MCF 10A (cell line): ENCODE measurements around the gene RGL2. TPM values are rescaled to one million over a fixed set of nuclear protein-coding genes. Genes with fewer than 3 reads are reported as not detected.
A peak's percentile ranks its signal among the peaks of the same experiment; 100 is the strongest.

ENCODE experiments used
- BruUV-seq: library from RNA; stranded (reverse); fragments of 400-500 nt; replicated peaks from 2 replicates; lab custom pipeline; 2021; lab: Mats Ljungman, UMichigan
- CTCF ChIA-PET: fragments of 300-600 bp; sonication (Branson Sonifier 250); formaldehyde crosslinking; extraction: SDS; loops from one replicate; lab custom pipeline; 2021; ENCODE audit warnings: antibody characterized with exemption, inconsistent platforms; lab: Yijun Ruan, JAX
- POLR2A ChIA-PET: fragments of 300-600, 350-650 bp; sonication (Branson Sonifier 250); formaldehyde crosslinking; extraction: SDS; loops from one replicate; lab custom pipeline; 2020; ENCODE audit warnings: antibody characterized with exemption, inconsistent platforms; lab: Yijun Ruan, JAX
- DNase-seq: peaks from one replicate; pipeline ENCODE4 v3.0.0-alpha.2; 2018; ENCODE audit not compliant: unreplicated experiment
- H3K27ac Mint-ChIP-seq: one replicate; pipeline ENCODE4 v1.8.0; 2022; ENCODE audit warnings: mild to moderate bottlenecking, low read depth, mixed read lengths; ENCODE audit not compliant: unreplicated experiment
- H3K27me3 Mint-ChIP-seq: one replicate; pipeline ENCODE4 v1.8.0; 2022; ENCODE audit warnings: mixed read lengths; ENCODE audit not compliant: insufficient read depth, unreplicated experiment
- H3K36me3 Mint-ChIP-seq: one replicate; pipeline ENCODE4 v1.8.0; 2022; ENCODE audit warnings: mild to moderate bottlenecking, moderate library complexity, mixed read lengths; ENCODE audit not compliant: insufficient read depth, unreplicated experiment
- H3K4me1 Mint-ChIP-seq: one replicate; pipeline ENCODE4 v1.8.0; 2022; ENCODE audit warnings: mixed read lengths; ENCODE audit not compliant: insufficient read depth, unreplicated experiment
- H3K4me3 Mint-ChIP-seq: one replicate; pipeline ENCODE4 v1.8.0; 2022; ENCODE audit warnings: mild to moderate bottlenecking, moderate library complexity, mixed read lengths; ENCODE audit not compliant: unreplicated experiment
- H3K9me3 Mint-ChIP-seq: one replicate; pipeline ENCODE4 v1.8.0; 2022; ENCODE audit warnings: mixed read lengths; ENCODE audit not compliant: unreplicated experiment
- intact Hi-C: fragments of 100-400 bp; cut with micrococcal nuclease; formaldehyde crosslinking; loops from 2 replicates; pipeline ENCODE4 v1.14.1; 2022
- total RNA-seq: library from RNA; stranded (reverse); gene quantifications from 2 replicates; pipeline ENCODE4 v1.2.3, GENCODE V29; 2022
- TF ChIP-seq, protein P1 (sequence below): fragments of 200-600 bp; IDR thresholded peaks from one replicate; pipeline ENCODE4 v1.8.0; 2022; ENCODE audit warnings: antibody characterized with exemption, mild to moderate bottlenecking; ENCODE audit not compliant: unreplicated experiment

Gene RGL2
- total RNA-seq, 1 experiment from 2014 or later = 30.4 TPM

DNA sequence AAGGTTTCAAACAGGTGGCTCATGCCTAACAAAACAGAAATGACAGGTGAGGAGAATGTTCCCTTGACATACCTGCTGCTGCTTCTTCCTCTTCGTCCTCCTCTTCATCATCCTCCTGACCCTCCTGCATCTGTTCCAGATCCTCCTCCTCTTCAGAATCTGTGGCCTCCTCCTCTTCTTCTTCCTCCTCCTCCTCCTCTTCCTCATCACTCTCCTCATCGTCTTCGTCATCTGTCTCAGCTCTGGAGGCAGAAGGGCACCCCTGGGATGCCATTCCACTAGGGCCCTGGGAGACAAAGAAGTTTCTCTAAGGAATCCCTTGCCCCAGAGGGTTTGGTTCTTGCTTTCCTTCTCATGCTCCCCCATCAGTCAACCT is 21.2 kb upstream of the RGL2 start:
- no peak for DNase-seq
- ChIA-PET POLR2A (interaction anchor here (0.6 to 1.8 kb wide), 7 partner anchors 8 to 256 kb away, joined by 3 to 6 read pairs (median 3); partner anchors contain the start of gene B3GALT4), CTCF (interaction anchor here (0.6 to 2.5 kb wide), 3 partner anchors 25 to 174 kb away, joined by 3 to 10 read pairs (median 3); no protein-coding TSS in a partner anchor)
- intact Hi-C loops = no loop called here
- Mint-ChIP-seq H3K9me3 (no peaks in the 10 kb centered on the region), H3K27ac (peak overlapping the region; percentile 80), H3K4me1 (peaks cover 67% of the 10 kb centered on the region), H3K4me3 (peak overlapping the region; percentile 81), H3K27me3 (no peaks in the 10 kb centered on the region), H3K36me3 (peaks cover 63% of the 10 kb centered on the region)
- TF ChIP-seq, protein P1, sequence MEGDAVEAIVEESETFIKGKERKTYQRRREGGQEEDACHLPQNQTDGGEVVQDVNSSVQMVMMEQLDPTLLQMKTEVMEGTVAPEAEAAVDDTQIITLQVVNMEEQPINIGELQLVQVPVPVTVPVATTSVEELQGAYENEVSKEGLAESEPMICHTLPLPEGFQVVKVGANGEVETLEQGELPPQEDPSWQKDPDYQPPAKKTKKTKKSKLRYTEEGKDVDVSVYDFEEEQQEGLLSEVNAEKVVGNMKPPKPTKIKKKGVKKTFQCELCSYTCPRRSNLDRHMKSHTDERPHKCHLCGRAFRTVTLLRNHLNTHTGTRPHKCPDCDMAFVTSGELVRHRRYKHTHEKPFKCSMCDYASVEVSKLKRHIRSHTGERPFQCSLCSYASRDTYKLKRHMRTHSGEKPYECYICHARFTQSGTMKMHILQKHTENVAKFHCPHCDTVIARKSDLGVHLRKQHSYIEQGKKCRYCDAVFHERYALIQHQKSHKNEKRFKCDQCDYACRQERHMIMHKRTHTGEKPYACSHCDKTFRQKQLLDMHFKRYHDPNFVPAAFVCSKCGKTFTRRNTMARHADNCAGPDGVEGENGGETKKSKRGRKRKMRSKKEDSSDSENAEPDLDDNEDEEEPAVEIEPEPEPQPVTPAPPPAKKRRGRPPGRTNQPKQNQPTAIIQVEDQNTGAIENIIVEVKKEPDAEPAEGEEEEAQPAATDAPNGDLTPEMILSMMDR = no peak
- no TSS peak for BruUV-seq

DNA sequence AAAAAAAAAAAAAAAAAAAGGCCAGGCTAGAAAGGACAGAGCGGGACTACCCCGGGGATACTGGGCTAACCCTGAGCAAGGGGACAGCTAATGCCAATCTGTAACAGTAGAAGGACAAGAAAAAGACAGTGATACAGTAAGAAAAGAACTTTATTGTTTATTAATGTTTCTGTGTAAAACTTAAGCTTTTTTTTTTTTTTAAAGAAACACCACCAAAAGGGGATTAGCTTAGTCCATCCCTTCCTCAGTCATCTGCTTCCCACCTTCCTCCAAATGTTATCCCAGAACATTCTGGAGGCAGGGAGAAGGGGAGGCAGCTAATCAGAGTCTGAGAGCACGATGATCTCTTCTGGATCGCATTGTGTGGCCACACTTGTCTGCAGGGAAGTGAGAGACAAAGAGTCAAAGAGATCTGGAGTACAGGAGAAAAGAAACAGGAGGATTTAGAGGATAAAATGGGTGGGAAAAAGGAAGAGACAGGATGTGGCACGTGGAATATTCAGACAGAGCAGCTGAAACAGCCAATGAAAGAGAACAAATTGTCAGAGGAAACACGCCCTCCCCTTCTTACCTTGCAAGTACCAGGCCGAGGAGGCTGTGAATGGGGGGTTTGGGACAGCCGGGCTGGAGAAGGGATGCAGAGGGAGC is 19.8 kb upstream of the RGL2 start:
- POLR2A ChIA-PET = interaction anchor here (0.5 to 3.0 kb wide), 19 partner anchors 20 to 1697 kb away, joined by 3 to 30 read pairs (median 3); partner anchors contain the start of genes B3GALT4, CUTA, PFDN6 and RGL2

DNA sequence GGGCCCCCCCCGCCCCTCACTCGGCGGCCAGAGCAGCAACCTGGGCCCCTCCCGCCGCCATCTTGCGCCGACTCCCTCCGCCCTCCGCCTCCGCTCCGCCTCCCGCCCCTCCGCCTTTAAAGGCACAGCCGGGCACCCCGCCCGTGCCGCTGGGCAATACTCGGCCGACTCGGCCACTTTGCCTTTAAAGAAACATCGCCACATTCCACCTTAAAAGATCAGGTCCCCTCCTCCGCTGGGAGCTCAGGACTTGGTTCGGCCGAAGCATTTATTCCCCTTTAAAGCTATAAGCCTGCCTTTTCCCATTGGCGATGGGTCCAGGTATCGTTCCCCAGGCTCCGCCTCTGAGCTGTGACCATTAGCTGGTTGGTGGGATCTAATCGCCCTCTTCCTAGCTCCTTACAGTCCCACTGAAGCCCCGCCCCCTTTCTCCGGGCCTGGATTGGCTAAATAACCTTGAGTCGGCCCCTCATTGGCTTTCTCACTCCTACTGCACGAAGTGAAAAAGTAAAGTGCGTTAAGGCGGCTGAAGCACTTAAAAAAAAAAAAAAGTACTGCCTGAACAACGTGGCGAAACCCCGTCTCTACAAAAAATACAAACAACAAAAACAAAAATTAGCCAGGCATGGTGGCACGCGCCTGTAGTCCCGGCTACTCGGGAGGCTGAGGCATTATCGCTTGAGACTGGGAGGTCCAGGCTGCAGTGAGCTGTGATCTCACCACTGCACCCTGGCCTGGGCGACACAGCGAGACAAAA is 19.1 kb upstream of the RGL2 start, which contains the start of gene ZBTB22:
TSS of gene ZBTB22 (minus strand) at position 76 of the 757 bp plus-strand sequence. CDS start 828 bp downstream, outside the sequence.
- Mint-ChIP-seq H3K27ac (peak within 1 kb of the TSS; percentile 80), H3K27me3 (no peaks in the 10 kb centered on the region), H3K4me3 (peak within 1 kb of the TSS; percentile 81), H3K9me3 (no peaks in the 10 kb centered on the region), H3K36me3 (peaks cover 76% of the 10 kb centered on the region), H3K4me1 (peaks cover 66% of the 10 kb centered on the region)
- POLR2A ChIA-PET = interaction anchor here (0.6 to 3.0 kb wide), 25 partner anchors 9 to 347 kb away, joined by 3 to 30 read pairs (median 4); partner anchors contain the start of genes B3GALT4, CUTA, PFDN6 and RGL2
- TF ChIP-seq, protein P1 = no peak
- CTCF ChIA-PET = interaction anchor here (0.6 to 2.5 kb wide), 10 partner anchors 9 to 472 kb away, joined by 3 to 10 read pairs (median 3); no protein-coding TSS in a partner anchor
- no TSS peak for BruUV-seq
- intact Hi-C loops = no loop called here
- peak; percentile 100 for DNase-seq

More for the DNA sequence above, 19.8 kb upstream of the RGL2 start:
- intact Hi-C loops = no loop called here
- BruUV-seq = no TSS peak
- H3K36me3 Mint-ChIP-seq = peaks cover 73% of the 10 kb centered on the region
- CTCF ChIA-PET = interaction anchor here (0.7 to 2.5 kb wide), 7 partner anchors 26 to 359 kb away, joined by 3 to 10 read pairs (median 3); partner anchors contain the start of gene CUTA
- H3K4me1 Mint-ChIP-seq = peaks cover 68% of the 10 kb centered on the region
- H3K4me3 Mint-ChIP-seq = peak overlapping the region; percentile 81
- no peaks in the 10 kb centered on the region for H3K27me3 Mint-ChIP-seq
- TF ChIP-seq, protein P1 = no peak
- no peaks in the 10 kb centered on the region for H3K9me3 Mint-ChIP-seq
- no peak for DNase-seq
- peak overlapping the region; percentile 80 for H3K27ac Mint-ChIP-seq
